Ammon's horn (tissue), 1 donor: ENCODE measurements around the gene ZNF19.

Source experiments
- DNase-seq: peaks from one replicate; pipeline ENCODE4 v3.0.0-alpha.2; 2016; ENCODE audit warnings: low spot score

The ZNF19 gene

GRCh38 chr16:71490361-71490760, 1.2 kb upstream of the ZNF19 start:
- no peak for DNase-seq

- DNase-seq: peak; percentile 98
Observed at GRCh38 chr16:71484006-71484893, 4.9 kb downstream of the ZNF19 start.

DNA sequence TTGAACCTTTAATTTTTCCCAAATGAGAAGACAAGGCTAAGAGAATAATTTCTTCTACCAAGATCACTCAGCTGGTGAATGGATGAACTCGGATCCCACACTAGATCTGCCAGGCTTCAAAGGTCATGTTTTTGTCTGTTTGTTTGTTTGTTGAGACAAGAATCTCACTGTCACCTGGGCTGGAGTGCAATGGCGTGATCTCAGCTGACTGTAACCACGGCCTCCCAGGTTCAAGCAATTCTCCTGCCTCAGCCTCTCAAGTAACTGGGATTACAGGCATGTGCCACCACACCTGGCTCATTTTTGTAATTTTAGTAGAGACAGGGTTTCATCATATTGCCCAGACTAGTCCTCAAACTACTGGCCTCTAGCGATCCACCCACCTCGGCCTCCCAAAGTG, 6.6 kb downstream of the ZNF19 start:
- DNase-seq: no peak

GRCh38 chr16:71480956-71481355, 8.2 kb downstream of the ZNF19 start:
- no peak for DNase-seq

DNA sequence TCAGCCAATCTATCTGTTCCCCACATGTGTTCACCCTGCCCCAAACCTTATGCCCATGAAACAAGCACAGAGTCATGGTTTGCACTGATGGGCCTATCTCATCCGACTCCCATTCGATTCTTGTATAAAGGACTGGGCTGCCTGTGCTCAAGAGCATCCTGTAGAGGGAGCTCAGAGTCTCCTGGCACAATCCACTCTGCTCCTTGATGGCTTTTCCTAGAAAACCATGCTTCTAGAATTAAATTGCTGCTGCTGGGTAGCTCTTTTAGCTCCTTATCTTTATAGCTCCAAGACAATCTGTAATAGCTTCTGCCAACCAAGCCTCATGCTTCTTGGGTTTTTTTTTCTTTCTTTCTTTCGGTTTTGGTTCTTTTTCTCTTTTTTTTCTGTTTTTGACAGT, 9.7 kb downstream of the ZNF19 start:
- DNase-seq: peak; percentile 59

GRCh38 chr16:71476457-71477124, 12.5 kb downstream of the ZNF19 start:
- no peak for DNase-seq

- no peak for DNase-seq
Observed at GRCh38 chr16:71474864-71475263, 14.3 kb downstream of the ZNF19 start.

DNA sequence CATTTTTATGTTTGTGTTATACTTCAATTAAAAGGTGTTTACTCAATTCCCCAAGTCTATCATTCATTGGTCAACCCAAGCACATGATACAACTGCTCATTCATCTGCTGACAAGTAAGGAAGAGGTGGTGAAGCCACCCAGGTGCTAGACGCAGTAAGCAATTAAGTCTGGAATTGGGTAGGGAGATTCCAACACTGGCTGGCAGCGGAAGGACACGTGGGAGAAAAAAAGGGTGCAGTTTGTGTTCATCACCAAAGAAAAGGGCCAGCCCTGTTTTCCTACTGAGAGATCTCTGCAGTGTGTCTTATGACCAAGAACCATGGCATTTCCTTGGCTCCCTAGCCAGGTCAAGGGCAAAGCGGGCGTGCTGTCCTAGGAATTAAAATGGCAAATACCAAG, 15.2 kb downstream of the ZNF19 start:
- DNase-seq: no peak

DNA sequence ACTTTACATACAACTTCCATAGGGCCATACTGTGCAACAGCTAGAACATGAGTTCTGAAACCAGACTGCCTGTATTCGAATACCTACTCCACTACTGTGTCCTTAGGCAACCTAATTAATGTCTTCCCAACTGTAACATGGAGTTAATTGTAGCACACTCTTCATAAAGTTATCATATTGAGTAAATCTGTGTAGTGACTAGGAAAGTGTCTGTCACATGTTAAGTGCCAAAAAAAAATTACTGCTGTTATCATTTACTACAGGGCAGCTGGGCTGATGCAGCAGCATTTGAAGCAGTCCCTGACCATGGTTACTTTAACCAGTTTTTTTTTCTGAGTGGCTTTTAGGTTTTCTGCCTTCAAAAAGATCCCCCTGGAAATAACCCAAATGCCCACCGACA, 16.2 kb downstream of the ZNF19 start:
- DNase-seq: no peak

GRCh38 chr16:71472051-71472450, 17.1 kb downstream of the ZNF19 start:
- DNase-seq: no peak

GRCh38 chr16:71467810-71468209, 21.3 kb downstream of the ZNF19 start:
- no peak for DNase-seq

DNA sequence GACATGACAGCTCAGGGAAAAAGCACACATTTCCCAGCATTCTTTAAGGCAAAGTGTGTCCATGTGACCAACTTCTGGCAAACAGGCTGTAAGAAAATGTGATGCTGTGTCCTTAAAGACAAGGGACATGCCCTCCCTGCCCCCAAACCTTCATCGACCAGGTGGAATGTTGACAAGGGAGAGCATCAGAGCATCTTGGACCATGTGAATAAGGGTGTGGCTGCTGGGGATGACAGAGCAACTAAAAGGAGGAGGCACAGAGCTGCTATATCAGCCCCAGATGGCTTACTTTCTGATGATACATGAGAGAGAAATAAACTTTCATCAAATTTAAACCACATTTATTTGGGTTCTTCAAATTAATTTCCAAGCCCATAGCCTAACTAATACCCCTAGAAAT, 24.9 kb downstream of the ZNF19 start:
- DNase-seq: no peak

- peak; percentile 89 for DNase-seq
Observed at GRCh38 chr16:71461686-71462648, 27.2 kb downstream of the ZNF19 start, which contains the start of gene ZNF23. ZNF23 (minus strand) TSS chr16:71462247; CDS start chr16:71456796, 5,451 bp downstream.

GRCh38 chr16:71460941-71461340, 28.2 kb downstream of the ZNF19 start:
- no peak for DNase-seq

- no peak for DNase-seq
Observed at GRCh38 chr16:71460236-71460635, 28.9 kb downstream of the ZNF19 start.

GRCh38 chr16:71459510-71459909, 29.6 kb downstream of the ZNF19 start:
- DNase-seq: no peak

DNA sequence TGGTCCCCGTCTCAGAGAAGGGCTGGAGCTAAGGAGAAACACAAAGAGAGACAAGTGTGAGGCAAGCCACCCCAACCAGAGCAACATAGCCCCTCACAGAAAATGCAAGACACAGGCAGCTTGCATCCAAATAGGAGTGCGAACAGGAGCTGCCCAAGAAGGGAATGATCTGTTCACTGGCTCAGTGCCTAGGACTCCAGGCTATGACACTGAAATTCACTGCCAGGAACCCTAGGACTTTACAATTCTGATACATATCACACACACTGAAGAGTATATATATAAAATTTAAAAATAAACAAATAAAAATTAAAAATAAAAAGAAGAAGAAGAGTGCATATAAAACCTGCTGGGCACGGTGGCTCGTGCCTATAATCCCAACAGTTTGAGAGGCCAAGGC, 32.3 kb downstream of the ZNF19 start:
- no peak for DNase-seq

DNA sequence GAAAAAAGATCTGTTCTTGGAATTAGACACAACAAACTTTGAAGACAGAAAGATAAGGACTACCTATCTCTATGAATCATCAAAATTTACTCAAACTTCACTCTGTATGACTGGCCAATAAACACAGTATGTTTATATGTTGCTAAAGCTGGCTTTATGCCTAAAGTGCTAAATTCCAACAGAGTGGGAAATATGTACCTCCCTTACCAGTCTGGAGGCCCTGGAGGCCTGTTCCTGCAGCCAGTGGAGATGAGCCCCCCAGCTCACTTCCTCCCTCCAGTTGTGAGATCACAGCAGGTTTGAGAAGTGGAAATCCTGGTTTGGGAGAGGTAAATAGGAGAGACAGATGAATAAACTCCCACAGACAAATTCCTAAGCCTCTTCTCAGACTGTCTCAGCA, 36.1 kb downstream of the ZNF19 start:
- no peak for DNase-seq

- DNase-seq: no peak
Observed at GRCh38 chr16:71449020-71449419, 40.1 kb downstream of the ZNF19 start.

- DNase-seq: no peak
Observed at GRCh38 chr16:71448274-71448866, 40.8 kb downstream of the ZNF19 start.

DNA sequence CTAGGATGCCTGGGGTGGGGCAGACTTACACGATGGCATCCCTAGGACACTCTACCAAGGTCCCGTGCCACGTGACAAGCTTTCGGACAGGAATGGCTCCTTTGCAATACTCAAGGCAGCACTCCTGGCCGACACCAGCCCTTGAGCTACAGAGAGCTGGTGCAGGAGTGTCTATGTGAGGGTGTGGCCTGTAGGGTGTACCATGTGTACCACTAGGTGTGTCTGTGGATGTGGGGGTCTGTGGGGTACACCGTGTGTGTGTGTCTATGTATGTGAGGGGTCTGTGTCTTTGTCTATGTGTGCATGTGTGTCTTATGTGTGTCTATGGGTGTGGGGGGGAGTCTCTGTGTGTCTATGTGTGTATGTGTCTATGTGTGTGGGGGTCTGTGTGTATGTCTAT, 45.4 kb downstream of the ZNF19 start:
- no peak for DNase-seq

DNA sequence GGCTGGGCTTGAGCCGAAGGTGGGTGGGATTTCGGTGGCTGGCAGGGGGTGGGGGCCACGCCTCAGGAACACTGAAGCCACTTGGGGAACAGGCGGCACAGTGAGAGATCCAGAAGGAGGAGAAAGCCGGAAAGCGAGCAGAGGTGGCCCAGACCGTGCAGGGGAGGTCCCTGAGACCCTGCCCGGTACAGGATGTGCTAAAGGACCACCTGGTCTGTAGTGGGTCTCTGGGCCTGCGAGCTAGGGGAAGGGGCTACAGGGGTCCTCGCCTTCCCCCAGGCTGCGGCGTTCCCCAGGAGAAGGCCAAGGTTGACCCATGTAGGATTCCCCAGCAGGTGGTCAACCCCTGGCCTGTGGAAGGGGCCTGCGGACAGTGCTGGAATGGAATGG, 47.1 kb downstream of the ZNF19 start, which contains the start of gene TLE7:
TLE7 (minus strand) TSS at position 4 of the 390 bp plus-strand sequence. CDS start 8,730 bp downstream, outside the sequence.
- no peak for DNase-seq
